C4-2B (cell line): ENCODE results near the gene TMEM200C.

ENCODE experiments used
- ZFX ChIP-seq: fragments of 450-650 bp; IDR thresholded peaks from 2 replicates; pipeline ENCODE4 v1.6.1; 2017
- TF ChIP-seq, protein P1 (sequence below): fragments of 450-650 bp; conservative IDR thresholded peaks from 2 replicates; pipeline ENCODE4 v1.5.1; 2017; ENCODE audit warnings: mild to moderate bottlenecking

DNA sequence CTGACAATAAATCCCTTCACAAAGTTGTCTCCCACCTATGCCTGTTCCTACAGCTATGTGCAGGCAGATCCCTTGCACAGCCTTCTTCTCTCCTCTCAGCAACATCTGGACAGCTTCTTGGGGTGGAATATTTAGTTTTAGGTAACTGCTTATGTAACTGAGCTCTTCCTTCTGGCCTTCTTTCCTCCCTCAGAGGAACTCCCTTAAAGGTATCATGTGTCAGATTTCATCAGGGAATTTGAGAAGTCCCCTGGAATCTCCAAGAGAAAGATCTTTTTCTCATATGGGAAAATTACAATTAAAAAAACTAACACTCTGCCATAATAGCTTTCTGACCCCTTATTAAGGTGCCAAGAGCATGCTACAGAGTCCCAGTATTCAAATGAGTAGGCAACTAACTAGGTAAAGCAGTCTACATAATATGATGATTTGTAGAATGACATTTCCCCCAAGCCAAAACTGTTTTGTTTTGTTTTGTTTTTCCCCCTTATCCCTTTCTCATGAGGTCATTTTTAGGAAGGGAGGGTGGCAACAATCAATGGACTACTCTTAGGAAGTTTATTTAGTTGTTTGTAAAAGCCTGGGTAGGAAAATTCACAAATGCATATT lies 2.4 kb downstream of the TMEM200C start:
- TF ChIP-seq, protein P1, sequence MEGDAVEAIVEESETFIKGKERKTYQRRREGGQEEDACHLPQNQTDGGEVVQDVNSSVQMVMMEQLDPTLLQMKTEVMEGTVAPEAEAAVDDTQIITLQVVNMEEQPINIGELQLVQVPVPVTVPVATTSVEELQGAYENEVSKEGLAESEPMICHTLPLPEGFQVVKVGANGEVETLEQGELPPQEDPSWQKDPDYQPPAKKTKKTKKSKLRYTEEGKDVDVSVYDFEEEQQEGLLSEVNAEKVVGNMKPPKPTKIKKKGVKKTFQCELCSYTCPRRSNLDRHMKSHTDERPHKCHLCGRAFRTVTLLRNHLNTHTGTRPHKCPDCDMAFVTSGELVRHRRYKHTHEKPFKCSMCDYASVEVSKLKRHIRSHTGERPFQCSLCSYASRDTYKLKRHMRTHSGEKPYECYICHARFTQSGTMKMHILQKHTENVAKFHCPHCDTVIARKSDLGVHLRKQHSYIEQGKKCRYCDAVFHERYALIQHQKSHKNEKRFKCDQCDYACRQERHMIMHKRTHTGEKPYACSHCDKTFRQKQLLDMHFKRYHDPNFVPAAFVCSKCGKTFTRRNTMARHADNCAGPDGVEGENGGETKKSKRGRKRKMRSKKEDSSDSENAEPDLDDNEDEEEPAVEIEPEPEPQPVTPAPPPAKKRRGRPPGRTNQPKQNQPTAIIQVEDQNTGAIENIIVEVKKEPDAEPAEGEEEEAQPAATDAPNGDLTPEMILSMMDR, result no peak
- no peak for TF ChIP-seq ZFX
